Posterior cingulate gyrus (tissue), 11 donors: ENCODE measurements around the gene TREX2.

Source experiments
- DNase-seq, 10 donors: peaks; one replicate each; pipeline versions ENCODE4 v3.0.0 to v3.0.0-alpha.2; 2020 to 2021; ENCODE audit warnings: mixed read lengths in 3 of 10
- intact Hi-C: fragments of 100-400 bp; cut with DNase I; formaldehyde crosslinking; loops from one replicate; pipeline ENCODE4 v1.15.1; 2023

Gene TREX2, protein sequence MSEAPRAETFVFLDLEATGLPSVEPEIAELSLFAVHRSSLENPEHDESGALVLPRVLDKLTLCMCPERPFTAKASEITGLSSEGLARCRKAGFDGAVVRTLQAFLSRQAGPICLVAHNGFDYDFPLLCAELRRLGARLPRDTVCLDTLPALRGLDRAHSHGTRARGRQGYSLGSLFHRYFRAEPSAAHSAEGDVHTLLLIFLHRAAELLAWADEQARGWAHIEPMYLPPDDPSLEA

DNA sequence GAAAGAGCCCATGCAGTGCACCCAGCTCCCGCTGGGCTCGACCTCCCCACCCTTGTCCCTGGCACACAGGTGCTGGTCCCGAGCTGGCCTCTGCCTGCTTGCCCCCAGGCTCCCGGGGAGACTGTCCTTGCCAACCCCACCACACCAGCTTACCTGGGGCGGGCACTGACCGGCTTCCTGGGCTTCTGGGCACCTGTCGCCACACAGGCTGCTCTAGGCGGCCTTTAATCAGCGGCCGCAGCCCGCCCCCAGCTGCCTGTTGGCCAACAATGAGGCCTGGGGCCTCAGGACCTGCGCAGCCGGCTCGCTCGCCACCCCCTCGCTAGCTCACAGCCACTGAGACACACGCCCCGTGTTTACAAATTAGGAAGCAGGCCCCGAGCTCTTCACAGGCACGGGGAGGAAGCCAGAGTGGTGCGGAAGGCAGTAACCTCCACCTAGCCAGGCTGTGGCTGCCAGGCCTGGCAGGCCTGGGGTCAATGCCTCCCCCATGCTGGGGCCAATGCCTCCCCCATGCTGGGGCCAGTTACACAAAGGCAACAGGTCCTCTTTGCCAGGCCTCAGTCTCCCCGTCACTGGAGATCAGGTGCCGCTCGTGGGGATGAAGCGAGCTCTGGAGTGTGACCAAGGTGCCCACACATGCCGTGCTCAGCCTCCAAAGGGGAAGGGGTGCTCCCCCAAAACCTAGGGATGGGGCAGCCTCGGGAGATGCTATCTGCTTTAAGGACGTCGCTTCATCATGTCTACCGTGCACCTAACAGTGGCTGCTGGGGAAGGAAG is at the start of gene TREX2:
Gene TREX2, minus strand, starts transcription at position 201 of the 780 bp plus-strand sequence. CDS start 626 bp downstream, outside the sequence.
- intact Hi-C loops = no loop called here
- peak in 2 of 10 donors; percentile 66 to 72 for DNase-seq

DNA sequence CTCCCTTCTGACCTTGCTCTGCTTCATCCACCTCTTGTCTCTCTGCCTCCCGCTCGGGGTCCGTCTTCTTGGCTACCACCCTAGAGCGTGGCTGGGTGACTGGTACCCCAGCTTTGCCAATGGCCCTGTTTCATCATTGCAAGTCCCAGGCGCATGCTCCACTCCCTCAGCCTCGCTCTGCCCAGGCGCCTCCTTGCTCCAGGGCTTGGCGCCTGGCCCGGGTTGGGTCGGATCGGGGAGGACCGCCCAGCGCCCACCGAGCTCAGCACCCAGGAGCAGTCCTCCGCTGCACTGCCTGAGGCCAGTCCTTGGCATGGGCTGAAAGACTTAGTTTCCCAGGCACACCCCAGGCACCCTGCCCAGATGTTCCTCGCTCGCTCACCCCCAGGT is 49.5 kb upstream of the TREX2 start:
- peak in 1 of 10 donors; percentile 17 for DNase-seq
- intact Hi-C loops = no loop called here

DNA sequence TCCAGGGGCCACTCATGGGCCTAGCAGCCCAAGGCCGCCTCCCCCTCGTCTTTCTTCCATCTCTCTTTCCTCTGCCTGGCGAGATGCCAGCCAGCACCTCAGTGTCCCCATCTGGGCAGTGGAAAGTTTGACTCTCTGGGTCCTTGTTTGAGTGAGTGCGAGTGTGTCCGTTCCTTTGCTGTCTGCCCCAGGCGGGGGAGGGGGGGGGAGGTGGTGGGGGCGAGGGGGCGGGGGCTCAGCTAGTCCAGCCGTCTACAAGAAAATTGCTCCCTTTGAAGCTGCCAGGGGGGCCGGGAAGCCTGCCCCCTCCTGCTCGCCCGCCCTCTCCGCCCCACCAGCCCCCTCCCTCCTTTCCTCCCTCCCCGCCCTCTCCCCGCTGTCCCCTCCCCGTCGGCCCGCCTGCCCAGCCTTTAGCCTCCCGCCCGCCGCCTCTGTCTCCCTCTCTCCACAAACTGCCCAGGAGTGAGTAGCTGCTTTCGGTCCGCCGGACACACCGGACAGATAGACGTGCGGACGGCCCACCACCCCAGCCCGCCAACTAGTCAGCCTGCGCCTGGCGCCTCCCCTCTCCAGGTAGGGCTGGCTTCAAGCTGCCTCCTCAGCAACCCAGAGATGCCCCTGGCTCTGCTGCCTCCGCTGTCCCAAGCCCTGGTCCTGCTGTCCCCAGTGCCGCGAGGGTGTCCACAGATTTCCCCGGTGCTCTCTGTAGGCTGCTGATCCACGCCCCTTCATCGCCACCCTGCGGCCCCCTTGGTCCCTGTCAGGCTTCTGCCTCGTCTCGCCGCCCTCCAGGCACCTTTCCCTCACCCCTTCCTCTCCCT is 48.9 kb upstream of the TREX2 start, which contains the start of gene BGN:
Gene BGN, plus strand, starts transcription at position 440 of the 821 bp plus-strand sequence. CDS start 9,652 bp downstream, outside the sequence.
- peak in 6 of 10 donors; percentile 39 to 91 (median 41) for DNase-seq
- intact Hi-C loops = no loop called here

DNA sequence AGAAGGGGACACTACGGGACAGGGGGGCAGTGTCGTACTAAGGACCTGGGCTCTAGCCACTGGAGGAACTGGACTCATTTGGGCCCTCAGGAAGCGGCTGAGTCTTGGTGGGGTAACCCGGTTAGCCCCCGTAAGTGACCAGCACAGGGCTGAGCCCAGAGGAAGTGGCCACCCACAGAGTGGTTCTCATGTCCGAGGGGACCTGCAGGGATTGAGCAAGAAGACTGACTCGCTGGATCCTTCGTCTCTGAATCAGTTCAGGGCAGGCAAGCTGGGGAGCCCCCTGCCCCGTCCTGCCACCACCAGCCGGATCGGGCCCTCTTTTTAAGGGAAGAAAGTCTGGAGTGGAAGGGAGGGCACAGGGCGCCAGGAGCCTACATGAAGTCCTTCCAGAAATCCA is 48.2 kb upstream of the TREX2 start:
- intact Hi-C loops = no loop called here
- DNase-seq = no peak

DNA sequence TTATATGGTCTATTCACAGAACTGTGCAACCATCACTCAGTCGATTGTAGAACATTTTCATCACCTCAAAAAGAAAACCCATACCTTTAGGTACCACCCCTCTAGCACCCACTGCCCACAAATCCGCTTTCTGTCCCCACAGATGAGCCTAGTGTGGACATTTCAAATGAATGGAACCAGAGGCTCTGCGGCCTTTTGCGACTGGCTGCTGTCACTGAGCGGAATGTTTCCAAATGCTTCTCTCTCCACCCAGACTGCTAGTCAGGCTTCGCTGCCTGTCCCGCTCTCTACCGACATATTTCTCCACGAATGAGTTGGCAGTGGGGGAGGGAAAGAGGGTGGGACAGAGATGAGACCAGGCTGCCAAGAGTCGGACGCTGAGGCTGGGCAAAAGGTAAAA is 47.2 kb upstream of the TREX2 start:
- DNase-seq = no peak
- intact Hi-C loops = no loop called here

DNA sequence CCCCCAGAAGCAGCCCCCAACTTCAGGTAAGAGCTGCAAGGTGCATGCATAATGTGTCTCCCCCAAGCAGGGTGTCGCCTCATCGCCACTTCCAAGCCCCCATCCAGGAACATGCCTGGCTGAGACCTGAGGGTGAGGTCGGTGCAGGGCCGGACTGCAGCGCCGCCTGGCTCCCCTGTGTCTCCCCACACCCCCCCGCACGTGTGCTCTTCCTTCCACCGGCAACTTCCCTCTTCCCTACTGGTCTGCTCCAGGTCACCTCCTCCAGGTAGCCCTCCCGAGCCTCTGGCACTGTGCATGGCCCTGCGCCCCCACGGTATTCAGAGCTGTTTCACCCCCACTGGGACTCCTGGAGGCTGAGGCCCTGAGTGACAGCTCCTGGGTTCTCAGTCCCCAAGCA is 46.7 kb upstream of the TREX2 start:
- intact Hi-C loops = no loop called here
- no peak for DNase-seq

DNA sequence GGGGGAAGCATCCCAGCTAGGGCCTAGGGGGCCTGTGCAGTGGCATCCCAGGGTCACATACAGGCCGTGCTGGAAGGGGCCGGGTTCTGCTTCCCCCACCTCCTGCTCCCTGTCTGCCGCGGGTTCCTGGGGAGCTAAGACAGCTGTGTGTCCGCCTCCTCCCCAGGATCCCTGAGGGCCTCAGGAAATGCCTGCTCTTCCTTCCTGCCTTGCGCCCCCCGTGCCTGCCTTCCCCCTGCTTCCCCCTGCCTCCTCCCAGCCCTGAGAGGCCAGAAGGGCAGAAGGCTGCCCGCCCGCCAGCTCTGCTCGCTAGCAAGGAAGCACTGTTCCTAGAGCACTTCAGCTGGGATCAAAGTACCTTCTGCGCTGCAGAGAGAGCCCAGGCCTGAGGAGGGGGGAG is 46.1 kb upstream of the TREX2 start:
- intact Hi-C loops = no loop called here
- no peak for DNase-seq

DNA sequence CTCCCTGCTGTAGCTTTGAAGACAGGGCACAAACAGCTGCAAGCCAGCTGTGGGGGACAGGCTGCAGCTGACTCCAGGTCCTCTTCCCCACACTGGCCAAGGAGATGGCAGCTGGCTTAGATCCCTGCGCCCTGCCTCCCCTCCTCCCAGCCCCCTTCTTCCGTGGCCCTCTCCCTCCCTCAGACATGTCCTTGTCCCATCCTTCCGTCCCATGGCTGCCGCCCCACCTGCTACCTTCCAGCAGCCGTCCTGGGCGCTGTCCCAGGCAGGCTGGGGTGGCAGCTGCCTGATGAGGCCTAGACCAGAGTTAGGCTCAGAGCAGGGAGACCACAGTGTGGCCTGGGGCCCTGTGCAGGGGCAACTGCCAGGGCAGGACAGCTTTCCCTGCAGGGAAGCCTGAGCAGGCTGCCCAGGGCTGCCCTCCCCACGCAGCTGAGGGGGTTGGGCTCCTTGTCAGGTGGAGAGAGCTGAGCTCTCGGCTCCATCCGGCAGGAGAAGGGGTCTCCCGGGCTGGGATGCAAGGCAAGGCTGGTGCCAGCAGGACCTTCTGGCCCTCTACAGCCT is 45.6 kb upstream of the TREX2 start:
- no peak for DNase-seq
- intact Hi-C loops = no loop called here

DNA sequence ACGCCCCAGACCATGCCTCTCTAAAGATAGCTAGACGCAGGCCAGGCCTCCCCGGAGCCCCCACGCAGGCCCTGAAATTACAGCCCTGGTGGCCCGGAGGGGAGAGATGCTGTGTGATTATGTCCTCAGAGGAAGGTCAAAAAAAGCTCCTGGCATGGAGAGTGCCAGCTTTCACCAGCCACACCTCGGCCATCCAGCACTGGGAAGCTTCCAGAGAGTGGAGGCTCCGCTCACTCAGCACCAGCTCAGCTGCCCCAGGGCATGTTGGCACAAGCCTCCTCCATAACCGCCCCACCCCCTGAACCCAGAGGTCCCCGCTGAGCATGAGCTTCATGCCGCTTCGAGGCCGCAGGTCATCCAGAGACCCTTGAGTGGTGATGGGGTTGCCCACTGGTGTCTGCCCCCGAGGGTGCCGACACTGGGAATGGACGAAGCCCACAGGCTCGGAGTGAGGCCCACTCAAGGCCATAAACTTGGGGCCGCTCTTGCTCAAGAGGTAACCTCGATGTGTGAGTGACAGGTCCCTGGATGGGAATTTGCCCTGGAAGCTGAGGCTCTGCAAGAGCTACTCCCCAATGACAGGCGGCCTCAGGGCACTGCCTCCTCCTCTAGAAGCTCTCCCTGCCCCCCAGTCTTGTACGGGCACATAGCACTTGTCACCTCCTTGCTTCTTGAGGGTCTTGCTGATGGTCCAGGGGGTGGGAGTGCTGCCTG is 44.5 kb upstream of the TREX2 start:
- DNase-seq = no peak
- intact Hi-C loops = no loop called here

DNA sequence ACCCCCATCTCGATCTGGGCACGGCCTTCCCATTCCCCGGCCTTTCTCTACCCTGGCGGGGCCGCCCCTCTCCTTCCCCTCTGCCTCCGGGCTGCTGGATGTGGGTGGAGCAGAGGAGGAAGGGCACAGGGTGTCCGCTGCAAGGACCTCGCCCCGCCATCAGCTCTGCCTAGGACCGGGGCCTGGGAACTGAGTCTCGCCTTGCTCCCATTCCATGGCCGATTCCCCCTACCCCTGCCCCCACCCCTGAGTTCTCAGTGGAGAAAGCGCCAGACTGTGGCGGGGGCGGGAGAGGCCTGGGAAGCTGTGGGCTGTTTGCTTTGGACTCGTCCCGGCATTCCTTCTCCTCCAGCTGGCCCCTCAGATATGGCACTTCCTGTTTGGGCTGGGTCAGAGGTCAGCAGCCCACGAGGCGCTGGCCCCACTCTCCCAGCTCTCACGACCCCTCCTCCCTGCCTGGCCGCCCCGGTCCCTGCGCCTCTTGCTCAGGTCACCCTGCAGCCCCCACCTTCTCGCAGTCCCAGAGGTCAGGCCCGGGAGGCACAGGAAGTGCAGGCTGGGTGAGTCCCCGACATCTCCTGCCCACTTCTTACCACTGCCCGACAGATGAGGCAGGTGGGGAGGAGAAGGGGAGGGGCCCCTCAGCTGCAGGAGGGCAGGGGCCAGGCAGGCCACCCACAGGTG is 42.5 kb upstream of the TREX2 start:
- no peak for DNase-seq
- intact Hi-C loops = no loop called here

DNA sequence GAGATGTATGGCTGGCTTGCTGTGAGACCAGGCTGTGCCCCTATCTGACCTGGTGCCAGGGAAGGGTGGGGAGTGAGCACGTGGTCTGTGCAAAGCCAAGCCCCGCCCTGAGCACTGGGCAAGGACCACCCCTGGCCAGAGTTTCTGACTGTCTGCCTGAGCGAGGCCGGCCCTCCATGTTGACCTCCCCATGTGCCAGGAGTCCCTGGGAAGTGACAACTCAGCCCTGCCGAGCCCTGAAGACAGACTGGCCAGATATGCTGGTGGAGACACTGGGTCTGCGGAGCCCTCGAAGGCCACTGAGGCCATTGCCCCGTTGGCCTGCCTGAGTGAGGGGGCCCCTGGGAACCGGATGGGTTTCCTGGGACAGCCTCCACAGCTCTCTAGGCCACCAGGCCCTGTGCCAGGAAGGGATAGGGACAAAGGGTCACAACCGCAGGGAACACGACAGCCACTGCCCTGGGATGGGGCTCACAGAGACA is 41.8 kb upstream of the TREX2 start:
- intact Hi-C loops = no loop called here
- no peak for DNase-seq

DNA sequence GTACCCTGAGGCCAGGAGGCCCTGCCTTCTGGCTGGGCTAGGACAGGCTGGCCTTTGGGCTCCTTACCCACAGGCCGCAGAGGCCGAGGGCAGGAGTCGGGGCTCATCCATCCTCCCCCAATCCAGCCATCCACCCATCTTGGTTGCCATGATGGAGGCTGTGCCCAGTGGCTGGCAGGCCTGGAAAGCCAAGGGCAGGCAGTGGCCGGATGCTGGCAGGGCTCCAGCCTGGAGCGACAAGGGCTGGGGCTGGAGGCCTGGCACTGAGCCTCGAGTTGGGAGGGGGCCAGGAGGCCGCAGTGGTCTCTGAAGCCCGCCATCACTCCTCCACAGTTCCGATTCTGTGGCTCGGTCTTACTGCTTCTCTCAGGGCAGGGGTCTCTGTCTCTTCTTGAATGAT is 40.3 kb upstream of the TREX2 start:
- intact Hi-C loops = no loop called here
- DNase-seq = no peak

DNA sequence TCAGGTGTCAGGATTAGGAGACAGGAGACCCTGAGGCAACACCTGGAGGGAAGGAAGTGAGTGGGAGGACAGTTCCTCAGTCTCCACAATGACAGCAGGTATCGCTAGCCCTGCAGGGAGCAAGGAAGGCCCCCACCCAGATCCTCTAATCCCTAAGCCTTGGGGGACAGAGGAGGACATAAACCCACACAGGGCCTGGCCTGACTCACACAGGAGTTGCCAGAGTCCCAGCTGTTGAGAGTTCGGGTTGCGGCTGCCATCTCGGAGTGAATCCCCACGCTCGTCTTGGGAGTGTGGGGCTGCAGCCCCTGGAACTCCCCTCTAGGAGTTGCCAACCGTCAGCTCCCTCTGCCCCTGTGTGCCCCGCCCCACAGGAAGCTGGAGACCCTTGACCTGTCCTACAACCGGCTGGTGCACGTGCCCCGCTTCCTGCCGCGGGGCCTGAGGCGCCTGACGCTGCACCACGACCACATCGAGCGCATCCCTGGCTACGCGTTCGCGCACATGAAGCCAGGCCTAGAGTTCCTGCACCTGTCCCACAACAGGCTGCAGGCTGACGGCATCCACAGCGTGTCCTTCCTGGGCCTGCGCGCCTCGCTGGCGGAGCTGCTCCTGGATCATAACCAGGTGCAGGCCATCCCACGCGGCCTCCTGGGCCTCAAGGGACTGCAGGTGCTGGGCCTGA is 39.7 kb upstream of the TREX2 start:
- intact Hi-C loops = no loop called here
- DNase-seq = no peak

DNA sequence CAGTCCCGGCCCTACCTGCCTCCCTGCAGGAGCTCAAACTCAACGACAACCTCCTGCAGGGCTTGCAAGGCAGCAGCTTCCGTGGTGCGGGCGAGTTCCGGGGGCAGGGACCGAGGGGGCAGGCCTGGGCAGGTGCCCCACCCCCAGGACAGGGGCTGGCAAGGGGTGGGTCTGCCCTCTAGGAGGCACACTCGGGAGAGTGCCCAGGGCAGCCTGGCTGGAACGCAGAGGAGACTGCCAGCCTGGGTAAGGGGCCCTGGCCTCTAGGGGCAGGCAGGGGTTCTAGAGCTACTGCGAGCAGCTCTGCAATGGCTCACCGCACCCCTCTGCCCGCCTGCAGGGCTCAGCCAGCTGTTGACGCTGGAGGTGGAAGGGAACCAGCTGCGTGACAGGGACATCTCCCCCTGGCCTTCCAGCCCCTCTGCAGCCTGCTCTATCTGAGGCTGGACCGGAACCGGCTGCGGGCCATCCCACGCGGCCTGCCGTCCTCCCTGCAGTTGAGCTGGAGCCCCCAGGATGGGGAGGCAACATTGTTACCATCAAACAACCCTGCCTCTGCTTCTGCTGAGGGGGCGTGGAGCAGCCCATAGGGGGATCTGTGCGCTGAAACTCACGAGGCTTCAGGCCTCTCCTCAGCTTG is 36.6 kb upstream of the TREX2 start:
- no peak for DNase-seq
- intact Hi-C loops = no loop called here

DNA sequence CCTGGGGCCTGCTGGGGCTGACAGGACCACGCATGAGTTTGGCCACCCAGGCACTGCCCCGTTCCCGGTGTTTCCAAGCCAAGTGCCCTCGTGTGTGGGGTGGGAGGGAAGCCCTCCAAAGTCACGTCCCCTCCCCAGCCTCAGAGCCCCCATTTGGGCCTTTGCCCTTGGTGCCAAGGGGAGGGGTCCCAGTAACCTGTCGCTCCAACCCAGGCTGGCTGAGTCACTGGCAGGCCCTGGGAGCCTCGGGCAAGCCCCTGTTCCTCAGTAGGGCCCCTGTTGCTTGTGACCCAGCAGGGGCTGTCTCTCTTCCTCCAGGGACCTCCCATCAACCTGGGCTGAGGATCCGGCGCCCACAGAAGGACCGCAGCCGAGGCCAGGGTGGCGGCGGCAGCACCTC is 35.2 kb upstream of the TREX2 start:
- intact Hi-C loops = no loop called here
- DNase-seq = no peak

DNA sequence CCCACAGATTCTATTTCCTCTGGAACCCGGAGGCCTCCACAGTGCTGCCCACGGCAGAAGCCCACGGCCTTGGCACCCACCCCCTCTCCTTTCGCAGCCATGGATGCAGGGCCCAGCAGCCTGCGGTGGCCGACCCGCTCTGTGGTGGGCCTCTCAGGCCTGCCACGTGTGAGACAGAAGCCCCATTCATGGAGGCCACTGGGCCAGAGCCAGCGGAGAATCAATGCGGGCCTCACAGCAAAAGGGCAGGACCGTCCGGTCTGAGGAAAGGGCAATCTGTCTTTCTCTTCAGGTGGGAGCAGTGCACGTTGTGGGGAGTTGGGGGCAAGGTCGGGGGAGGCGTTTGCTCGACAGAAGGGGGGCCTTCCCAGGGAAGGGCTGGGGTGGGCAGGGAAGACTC is 32.9 kb upstream of the TREX2 start:
- intact Hi-C loops = no loop called here
- DNase-seq = peak in 4 of 10 donors; percentile 17 to 46 (median 31)

DNA sequence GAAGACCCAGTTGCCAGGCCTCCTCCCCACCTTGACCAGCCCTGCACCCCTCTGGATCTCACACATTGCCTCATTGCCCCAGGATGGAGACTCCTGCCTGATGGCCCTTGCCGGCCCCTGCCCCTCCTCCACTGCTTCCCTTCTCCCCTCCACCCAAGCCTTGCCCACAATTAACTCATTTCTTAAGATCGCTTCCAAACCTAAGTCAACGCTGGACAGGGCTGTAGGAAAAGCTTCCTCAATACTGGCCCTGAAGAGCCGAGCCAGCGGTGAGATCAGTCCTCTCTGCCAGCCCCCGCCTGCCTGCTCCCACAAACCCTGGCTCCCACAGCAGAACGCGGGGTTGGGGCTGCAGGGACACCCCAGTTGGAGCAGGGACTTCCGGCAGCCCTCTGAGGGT is 32.0 kb upstream of the TREX2 start:
- no peak for DNase-seq
- intact Hi-C loops = no loop called here

DNA sequence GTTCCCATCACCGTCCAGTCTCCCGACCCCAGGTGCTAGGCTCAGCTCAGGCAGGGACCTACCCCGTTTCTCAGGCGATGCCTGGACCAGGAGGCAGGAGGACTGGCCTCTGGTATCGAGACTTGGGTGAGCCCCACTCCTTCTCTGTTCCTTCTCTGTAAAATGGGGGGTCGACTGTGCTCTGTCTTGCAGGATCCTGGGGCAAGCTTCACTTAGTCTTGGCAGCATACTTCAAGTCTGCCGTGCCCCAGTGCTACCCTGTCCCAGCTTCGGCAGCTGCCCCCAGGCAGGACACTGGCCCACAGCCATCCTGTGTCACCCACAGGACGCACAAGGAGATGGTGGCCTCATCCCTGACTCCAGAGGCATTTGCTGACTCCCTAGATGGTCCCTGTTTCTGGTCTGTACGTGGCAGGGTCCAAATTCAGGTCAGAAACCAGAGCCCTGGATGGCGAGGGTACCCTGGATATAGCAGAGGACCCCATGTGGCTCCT is 31.6 kb upstream of the TREX2 start:
- no peak for DNase-seq
- intact Hi-C loops = no loop called here
